Kidney glomerular epithelial cell (primary cell): ENCODE results near the gene MMP15.
"Not testable (repeated sequence)": the region's sequence is repeated elsewhere in the genome, so short reads cannot be mapped to it uniquely, and the experiment has no call there.

Source experiments
- DNase-seq: peaks from one replicate; lab custom pipeline; 2025; lab: John Stamatoyannopoulos, UW

Gene MMP15

DNA sequence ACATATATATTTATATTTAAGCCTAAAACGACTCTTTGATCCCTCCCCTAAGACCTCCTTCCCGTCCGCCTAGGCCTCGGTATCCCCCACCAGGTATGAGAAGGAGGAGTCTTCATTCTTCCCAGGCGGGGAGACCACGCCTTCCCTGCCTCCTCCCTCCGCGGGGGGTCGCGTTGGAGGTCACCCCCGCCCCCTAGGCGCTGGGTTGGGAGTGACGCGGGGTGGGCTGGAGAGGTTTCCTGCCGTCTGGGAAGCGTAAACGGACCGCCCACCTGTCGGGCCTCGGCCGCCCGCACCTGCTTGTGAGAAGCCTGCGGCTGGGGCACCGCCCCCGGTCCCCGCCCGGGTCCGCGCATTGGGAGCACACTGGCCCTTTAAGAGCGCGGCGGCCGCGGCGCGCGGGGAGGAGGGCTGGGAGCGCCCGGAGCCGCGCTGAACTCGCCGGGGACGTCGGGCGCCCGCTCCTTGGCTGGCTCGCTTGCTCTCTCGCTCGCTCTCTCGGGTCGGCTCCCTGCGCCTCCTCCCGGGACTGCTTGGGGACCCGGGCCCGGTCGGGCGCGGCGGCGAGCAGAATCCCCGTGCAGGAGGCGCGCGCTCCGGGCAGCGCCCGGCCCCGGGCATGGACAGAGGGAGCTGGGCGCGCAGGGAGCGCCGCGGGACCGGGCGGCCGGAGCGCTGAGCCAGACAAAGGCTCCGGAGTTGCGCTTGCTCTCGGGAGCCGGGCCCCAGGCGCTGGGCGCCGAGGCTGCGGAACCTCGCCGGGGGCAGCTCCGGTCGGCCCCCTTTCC lies at the start of gene MMP15:
TSS of gene MMP15 (plus strand) at position 404 of the 788 bp plus-strand sequence. CDS start 597 bp downstream, outside the sequence.
- peak; percentile 69 for DNase-seq

DNA sequence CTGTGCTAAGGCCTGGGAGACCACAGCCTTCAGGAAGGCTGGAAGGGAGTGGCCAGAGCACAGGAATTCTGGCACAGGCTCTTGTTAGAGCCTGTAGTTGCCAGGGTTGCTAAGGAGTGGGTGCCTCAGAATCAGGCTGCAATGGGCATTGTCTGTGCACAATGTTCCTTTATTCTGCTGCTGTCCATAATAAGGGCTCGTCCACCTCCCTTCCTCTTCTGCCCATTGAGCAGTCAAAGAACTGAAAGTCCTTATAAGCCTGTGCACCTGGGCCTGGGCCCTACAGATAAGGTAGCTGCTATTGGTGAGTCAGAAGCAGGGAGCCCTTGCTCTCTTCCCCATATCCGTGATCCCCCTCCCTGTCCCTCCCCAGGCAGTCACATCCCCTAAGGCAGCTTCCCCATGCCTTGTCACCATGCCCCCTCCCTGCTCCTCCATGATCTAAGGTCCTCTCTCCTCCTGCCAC lies 49.2 kb upstream of the MMP15 start:
- DNase-seq = no peak

DNA sequence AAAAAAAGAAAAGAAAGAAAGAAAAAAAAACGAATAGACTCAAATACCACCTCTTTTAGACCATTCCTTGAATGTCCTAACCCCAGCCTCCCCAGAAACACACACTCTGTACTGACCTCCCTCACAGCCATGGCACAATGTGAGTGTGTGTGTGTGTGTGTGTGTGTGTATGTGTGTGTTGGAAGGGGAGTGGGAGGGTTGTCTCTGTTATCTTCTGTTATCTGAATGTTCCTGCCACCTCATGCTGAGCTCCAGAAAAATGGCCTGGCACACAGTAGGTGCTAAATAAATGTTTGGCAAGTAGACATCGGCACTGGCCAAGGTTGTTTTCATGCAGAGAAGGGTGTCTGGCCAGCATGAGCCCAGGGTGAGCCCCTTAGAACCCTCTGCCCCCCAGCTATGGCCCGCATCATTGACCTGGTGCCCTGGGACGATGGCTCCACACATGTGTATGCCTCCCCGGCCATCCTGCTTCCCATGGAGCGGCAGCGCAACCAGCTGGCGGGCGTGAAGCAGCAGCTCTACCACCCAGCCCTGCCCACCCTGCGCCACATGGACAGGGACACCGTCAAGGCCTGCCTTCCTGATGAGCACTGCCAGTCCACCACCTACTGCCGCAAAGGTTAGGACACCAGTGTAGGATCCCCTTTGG lies 48.0 kb upstream of the MMP15 start:
- DNase-seq = no peak

DNA sequence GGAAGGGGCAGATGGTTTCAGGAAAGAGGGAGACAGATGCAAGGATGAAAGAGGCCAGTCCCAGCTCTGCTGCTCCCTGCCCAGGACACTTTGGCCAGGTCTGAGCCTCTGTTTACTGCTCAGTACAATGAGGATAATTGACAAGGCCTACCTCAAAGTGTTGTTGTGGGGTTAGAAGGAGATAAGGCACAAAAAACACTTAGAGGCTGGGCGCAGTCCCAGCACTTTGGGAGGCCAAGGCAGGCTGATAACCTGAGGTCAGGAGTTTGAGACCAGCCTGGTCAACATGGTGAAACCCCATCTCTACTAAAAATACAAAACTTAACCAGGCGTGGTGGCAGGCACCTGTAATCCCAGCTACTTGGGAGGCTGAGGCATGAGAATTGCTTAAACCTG lies 47.5 kb upstream of the MMP15 start:
- DNase-seq = not testable (repeated sequence)

DNA sequence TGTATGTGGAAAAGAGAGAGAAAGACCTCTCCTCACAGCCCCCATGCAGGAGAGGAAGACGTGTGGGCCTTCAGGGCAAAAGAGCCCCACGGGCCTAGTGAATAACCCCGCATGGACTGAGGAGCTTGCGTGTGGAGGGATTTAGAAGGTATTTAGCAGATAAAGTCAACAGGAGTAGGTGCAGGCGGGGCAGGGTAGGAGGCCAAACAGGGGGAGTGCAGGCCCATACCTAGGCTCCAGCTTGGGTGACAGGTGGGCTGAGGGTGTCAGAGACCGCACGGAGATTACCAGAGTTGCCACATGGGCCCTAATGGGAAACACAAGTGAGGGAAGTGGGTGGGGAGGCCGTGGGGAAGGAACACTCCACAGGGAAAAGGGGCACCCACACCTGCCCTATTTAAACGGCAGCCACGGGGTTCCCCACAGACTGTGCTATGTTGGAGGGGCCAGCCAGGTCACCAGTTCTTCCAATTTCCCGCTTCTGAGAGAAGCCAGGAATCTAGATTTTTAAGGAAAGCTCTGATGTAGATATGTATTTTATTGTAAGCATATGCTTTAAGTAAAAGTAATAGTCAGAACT lies 46.5 kb upstream of the MMP15 start:
- no peak for DNase-seq

DNA sequence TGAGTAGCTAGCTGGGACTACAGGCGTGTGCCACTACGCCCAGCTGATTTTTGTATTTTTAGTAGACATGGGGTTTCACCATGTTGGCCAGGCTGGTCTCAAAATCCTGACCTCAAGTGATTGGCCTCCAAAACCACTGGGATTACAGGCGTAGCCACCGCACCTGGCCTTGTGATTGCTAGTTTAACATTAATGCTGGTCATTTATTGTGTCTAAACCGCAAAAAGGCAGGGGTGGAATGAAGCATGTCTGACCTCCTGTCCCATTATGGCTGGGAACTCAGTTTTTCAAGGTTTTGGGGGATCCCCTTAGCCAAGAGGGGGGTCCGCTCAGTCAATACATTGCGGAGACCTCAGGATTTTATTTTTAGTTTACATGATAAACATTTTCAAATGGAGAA lies 43.9 kb upstream of the MMP15 start:
- no peak for DNase-seq

DNA sequence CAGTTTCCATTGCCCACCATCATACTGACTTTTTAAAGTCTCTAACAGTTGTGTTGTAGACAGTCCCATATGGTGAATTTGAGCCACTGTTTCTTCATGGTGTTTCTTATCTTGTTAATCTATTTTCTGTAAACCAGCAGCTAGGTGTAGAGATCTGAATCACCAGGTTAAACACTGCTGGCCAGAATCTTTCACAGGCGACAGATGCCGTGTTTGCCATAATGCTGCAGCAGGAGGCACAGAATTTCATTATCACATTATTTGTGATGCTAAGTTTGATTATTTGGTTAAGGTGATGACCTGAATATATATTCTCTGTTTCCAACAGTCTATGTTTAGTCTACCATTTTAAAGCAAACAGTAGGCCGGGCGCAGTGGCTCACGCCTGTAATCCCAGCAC lies 43.2 kb upstream of the MMP15 start:
- DNase-seq = no peak

DNA sequence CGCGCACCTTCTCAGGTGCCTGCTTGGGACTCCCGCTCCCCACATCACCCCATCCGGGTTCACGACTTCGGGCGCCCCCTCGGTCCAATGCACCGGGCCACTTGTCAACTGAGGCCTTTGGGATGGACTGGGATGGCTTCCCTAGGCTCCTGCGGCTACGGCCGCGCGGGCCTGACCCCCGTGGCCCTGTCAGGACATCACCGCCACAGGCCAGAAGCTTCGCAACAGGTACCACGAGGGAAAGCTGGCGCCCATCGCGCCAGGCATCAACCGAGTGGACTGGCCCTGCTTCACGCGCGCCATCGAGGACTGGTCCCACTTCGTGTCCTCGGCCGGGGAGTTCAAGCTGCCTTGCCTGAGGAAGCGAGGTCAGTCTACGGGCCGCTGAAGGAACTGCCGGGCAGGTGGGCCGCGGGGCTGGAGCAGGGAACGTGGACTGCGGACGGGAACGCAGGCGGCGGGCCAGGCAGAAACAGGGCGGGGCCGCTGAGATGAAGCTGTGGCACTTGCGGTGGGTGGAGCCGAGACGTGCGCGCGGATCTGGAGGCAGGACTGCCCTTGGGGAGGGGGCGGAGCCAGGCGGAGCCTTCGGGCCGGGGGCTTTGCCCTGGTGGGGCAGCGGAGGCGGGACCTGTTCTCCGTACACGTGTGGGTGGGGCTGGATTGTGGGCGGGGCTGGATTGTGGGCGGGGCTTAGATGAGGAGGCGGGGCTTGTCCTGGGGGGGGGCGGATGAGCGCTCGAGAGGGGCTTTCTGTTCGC lies 40.9 kb upstream of the MMP15 start:
- peak; percentile 35 for DNase-seq

DNA sequence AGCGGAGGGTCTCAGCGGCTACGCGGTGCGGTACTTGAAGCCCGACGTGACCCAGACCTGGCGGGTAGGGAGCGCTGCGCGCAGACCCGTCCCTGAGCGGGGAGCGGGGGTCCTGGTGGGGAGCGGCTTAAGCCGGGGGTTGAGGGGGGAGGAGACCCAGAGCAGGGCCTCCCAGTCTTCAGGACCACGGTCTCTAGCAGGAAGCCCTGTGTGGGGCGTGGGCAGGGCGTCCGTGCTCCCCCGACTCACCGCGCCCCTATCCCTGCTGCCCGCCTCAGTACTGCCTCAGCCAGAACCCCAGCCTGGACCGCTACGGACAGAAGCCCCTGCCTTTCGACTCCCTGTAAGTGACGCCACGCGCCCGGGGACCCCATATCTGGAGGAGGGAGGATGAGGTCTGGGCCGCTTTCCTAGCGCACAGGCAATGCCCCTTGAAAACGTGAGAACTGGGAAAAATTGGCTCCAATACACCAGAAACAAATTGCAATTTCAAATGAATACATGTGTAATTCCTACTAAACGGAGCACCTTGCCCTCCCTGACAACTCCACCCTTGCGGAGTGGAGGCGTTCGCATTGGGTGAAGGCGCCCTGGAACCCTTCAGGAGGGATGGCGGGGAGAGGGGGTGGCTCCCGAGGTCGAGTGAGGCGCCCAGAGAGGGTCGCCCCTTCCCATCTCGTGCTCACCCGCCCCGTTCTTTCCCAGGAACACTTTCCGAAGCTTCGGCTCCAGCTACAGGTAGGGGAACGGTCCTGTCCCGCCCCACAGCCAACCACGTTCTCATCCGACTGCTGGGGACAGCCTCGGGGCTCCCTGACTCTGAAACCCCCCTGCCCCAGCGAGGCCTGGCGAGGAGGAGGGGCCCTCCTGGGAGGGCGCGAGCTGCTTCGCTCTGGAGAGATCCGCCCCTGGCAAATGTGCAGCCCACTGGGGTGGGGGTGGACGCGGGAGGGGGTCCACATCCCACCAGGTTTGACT lies 40.1 kb upstream of the MMP15 start:
- DNase-seq = no peak

DNA sequence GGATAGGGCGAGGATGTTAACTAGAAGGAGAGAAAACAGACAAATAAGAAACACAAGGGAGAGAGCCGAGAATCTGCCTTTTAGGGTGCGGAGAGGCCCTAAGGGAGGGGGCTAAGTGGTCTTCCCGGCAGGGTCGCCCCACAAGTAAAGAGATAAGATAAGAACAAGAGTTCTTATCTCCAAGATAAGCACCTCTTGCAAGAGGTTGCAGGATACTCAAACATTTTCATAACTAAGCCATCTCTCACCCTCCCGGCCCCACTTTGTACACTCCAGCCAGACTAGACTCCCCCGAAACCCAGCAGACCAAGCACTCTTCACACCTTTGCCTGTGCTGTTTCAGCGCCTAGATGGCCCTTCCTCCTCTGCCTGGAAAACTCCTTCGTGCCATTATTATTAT lies 39.4 kb upstream of the MMP15 start:
- no peak for DNase-seq

DNA sequence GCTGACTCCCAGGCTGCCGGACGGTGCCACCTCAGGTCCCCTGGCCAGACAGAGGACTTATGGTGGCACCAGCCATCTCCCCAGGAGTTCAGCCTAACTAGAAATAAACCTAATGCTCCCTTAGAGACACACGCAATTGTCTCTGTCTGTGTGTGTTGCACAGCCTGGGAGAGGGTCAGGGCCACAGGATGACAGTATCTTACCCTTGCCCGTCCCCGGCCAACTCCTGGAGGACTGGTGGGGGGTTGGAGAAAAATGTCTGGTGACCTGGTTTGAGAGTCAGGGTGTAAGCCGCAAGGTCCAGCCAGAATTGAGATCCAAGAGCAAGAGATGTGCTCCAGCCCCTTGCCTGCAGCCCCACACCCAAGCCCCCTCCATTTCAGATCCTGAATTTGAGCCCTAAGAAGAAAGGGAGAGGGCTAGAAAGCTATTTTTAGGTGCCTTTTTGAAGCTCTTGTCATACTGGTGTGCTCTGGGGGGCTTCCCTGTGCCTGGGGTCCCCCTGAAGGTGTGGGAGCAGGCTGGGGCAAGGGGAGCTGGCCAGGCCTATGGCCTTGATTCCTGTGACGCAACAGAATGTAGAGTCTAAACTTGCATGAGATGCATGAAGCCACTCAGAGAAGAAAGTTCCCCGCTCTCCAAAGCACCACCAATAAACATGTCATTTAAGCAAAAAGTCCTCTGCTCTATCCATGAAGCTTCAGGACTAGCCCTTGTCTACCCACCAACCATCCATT lies 37.9 kb upstream of the MMP15 start:
- DNase-seq = no peak

DNA sequence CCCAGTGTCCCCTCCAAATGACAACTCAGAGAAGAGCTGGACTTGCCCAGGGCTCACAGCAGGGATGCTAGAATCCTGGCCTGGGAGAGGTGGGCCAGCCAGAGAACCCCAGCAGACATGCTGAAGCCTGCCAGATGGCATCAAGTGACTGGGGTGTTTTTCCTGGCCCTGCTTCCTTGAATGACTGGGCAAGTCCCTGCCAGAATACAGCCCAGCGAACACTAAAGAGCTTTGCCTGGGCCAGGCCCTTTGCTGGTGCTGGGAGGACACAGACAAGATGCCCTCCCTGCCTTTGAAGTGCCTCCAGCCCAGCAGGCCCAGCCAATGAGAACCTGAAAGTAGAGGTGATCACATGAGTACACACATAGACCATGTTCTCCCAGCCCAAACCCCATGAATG lies 36.6 kb upstream of the MMP15 start:
- no peak for DNase-seq

DNA sequence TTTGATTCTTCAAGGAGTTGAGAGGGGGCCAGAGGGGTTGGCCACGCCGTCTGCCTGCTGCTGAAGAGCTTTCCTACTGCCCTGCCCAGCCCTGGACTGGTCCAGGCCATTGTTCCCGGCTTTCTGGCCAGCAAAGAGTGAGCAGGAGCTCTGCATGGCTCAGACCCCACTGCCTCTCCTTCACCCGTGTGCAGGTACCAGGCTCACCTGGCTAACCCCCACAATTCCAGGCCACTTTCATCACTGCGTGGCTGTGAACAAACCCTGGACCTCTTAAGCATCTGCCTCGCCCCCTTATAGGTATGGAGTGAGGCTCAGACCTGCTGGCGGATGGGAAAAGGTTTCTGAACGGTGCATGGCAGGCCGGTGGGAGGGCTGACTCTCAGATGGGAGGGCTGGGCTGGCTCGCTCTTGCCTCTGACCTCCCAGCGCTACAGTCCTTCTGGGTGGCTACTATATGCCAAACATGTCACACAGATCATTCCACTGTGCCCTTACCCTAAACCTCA lies 33.9 kb upstream of the MMP15 start:
- DNase-seq = no peak

DNA sequence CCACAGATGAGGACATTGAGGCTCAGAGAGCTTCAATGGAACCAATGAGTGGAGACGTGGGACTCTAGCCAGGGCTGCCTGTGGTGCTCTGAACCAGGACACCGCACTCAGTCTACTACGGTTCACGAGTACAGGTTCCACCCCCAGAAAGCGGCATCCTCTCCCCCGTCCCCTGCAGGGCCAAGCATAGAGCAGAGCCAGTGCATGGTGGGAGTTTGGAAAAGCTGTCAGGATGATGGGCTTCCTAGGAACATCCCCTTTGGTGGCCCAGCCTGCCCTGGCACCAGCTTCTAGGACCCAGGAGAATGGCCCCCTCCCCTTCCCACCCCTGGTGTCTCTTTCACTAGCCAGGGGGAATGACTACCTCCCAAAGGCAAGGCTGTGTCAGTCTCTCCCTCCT lies 33.5 kb upstream of the MMP15 start:
- no peak for DNase-seq

DNA sequence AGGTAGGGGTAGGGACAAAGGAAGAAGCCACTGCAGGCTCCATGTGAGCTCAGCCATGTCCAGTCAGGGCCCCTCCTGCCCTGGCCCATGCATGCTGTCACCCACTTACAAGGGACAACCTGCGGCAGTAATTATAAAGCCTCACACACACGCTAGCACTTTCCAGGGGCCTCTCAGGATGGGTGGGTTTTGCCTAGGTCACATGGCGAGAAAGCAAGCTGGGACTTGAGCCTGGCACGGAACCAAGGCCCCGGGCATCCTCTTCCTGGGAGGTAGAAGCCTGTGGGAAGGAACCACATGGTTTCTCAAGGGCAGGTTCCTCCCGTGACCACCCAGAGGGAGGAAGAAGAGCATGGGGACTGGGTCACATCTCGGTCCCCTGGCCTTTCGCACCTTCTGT lies 32.1 kb upstream of the MMP15 start:
- no peak for DNase-seq

DNA sequence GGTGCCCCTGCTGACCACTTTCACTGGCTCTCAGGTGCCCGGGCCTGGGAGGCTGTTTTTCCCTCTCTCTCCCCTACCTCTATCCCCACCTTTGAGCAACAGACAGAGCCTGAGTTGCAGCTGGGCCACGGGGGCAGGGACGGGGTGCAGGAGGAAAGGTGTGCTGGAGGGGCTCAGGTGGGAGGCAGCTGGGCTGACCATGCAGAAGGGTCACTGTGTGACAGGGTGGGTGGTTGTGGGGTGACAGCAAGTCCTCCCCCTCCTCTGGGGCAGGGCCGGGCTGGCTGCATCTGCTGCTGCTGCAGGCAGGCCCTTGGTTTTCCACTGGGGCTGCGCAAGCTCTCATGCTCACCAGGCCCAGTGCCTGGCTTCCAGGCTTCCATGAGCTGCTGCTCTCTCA lies 31.7 kb upstream of the MMP15 start:
- DNase-seq = no peak

DNA sequence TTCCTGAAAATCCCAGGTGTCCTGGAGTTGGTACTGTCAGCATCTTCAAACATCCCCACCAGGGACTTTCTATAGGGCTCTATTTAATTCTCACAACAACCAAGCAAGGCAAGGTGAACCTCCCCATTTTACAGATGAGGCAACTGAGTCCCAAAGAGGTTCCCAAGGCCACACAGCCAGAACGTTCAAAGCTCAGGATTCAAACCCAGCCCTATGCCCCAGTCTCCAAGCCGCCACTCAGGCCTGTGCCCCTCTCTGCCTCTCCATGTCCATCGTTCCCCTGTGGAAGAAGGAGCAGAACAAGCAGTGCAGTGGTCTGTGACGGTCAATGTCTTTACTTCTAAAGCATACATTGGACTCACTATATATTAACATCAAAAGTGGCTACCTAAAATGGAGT lies 31.2 kb upstream of the MMP15 start:
- no peak for DNase-seq

DNA sequence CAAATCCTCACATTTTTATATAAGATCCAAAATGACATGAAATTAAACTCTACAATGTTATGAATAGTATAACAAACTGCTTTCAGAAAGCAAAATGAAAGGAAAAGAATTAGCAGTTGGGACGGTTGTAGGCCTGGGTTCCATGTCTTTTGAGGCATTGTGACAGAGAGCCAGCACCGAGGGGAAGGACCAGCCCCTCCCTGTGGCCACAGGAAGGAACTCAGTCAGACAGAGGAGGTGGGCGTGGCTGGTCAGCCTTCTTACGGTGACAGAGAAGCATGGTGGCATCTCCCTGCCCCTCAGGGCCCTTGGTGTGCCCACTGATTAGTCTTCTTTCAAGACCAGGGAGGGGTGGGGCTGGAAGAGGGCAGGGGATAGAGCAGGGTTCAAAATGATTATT lies 30.8 kb upstream of the MMP15 start:
- DNase-seq = no peak

DNA sequence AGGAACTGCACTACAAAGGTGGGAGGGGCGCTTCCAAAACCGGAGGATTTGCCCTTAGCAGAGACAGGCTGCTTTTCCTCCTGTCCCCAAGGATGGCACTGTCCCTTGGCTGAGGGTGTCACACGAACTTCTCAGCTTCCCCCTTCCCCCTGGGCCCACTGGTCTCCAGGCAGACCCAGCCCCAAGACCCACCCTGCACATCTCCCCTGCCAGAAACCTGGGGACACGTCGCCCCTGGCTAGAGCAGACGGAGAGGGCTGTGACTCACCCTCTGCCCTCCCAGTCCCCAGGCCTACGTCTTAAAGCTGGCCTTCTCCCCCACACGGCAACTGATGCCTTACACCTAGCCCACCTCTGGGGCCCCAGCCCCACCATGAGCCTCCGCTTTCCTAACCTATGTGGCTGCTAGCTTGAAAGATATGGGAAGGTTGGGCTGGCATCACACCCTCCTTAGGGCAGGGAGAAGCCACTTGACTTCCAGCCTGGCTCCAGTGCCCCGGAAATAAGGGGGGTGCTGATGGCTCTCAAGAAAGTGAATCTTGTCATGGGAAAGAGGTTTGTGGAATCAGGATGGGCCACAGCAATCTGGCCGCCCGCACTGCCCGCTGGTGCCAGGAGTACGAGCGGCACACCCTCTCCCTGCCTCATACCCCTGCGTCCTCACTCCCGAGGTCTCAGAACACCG lies 29.7 kb upstream of the MMP15 start:
- no peak for DNase-seq
